Activated CD4-positive, alpha-beta memory T cell treated with anti-CD3 and anti-CD28 coated beads, Interleukin-2, amount 10 ng/mL, durations not matched to agents 7 days and 5 days (primary cell): ENCODE data around the gene COPS4. TPM values are rescaled to one million over a fixed set of nuclear protein-coding genes. Genes with fewer than 3 reads are reported as not detected.
"Not testable (repeated sequence)": the region's sequence is repeated elsewhere in the genome, so short reads cannot be mapped to it uniquely, and the experiment has no call there.

Source experiments
- CTCF ChIA-PET: fragments of 350-600 bp; sonication (Branson Sonifier 250); formaldehyde crosslinking; loops from one replicate; lab custom pipeline; 2021; ENCODE audit warnings: antibody characterized with exemption, inconsistent platforms; lab: Charles Lee
- POLR2A ChIA-PET: fragments of 350-600 bp; sonication (Branson Sonifier 250); formaldehyde crosslinking; loops from one replicate; lab custom pipeline; 2021; ENCODE audit warnings: antibody characterized with exemption; lab: Charles Lee
- DNase-seq: peaks from one replicate; pipeline ENCODE4 v3.0.0-alpha.2; 2020
- H3K27ac Mint-ChIP-seq: one replicate; pipeline ENCODE4 v1.8.0; 2021; ENCODE audit warnings: mild to moderate bottlenecking, mixed read lengths
- H3K27me3 Mint-ChIP-seq: one replicate; pipeline ENCODE4 v1.8.0; 2021; ENCODE audit warnings: mixed read lengths
- H3K36me3 Mint-ChIP-seq: one replicate; pipeline ENCODE4 v1.8.0; 2021; ENCODE audit warnings: low read depth, mixed read lengths
- H3K4me1 Mint-ChIP-seq: one replicate; pipeline ENCODE4 v1.8.0; 2021; ENCODE audit warnings: mixed read lengths
- H3K4me3 Mint-ChIP-seq: one replicate; pipeline ENCODE4 v1.8.0; 2021; ENCODE audit warnings: mild to moderate bottlenecking, mixed read lengths
- H3K9me3 Mint-ChIP-seq: one replicate; pipeline ENCODE4 v1.8.0; 2021; ENCODE audit warnings: mixed read lengths
- total RNA-seq, 2 experiments: library from RNA; stranded (reverse); gene quantifications; one replicate each; pipeline ENCODE4 v1.2.3, GENCODE V29; 2021

COPS4 gene
- total RNA-seq, 2 experiments from 2014 or later: 30.9 to 32.8 TPM

- H3K36me3 Mint-ChIP-seq: peaks cover 70% of the 10 kb centered on the region
- no peak overlapping the region for H3K27ac Mint-ChIP-seq
- ChIA-PET POLR2A (no interaction called here), CTCF (interaction anchor here (1.8 kb wide), 1 partner anchor 10 kb away, joined by 4 read pairs; no protein-coding TSS in a partner anchor)
- no peak overlapping the region for H3K4me3 Mint-ChIP-seq
- no peaks in the 10 kb centered on the region for H3K9me3 Mint-ChIP-seq
- H3K27me3 Mint-ChIP-seq: peaks cover 3% of the 10 kb centered on the region
- no peak for DNase-seq
- peaks cover 26% of the 10 kb centered on the region for H3K4me1 Mint-ChIP-seq
Observed at GRCh38 chr4:83104991-83105390, 70.0 kb downstream of the COPS4 start.

GRCh38 chr4:83107631-83108030 is 72.6 kb downstream of the COPS4 start:
- CTCF ChIA-PET: interaction anchor here (0.6 to 0.7 kb wide), 2 partner anchors 40 to 163 kb away, joined by 3 to 4 read pairs; no protein-coding TSS in a partner anchor
- no peaks in the 10 kb centered on the region for H3K9me3 Mint-ChIP-seq
- H3K27ac Mint-ChIP-seq: no peak overlapping the region
- no peak for DNase-seq
- peaks cover 38% of the 10 kb centered on the region for H3K4me1 Mint-ChIP-seq
- POLR2A ChIA-PET: no interaction called here
- H3K27me3 Mint-ChIP-seq: peaks cover 3% of the 10 kb centered on the region
- H3K36me3 Mint-ChIP-seq: peaks cover 64% of the 10 kb centered on the region
- H3K4me3 Mint-ChIP-seq: no peak overlapping the region

GRCh38 chr4:83108101-83108861 is 73.3 kb downstream of the COPS4 start:
- H3K27ac Mint-ChIP-seq: peak overlapping the region; percentile 74
- H3K36me3 Mint-ChIP-seq: peaks cover 67% of the 10 kb centered on the region
- DNase-seq: no peak
- peaks cover 3% of the 10 kb centered on the region for H3K27me3 Mint-ChIP-seq
- no peaks in the 10 kb centered on the region for H3K9me3 Mint-ChIP-seq
- POLR2A ChIA-PET: interaction anchor here (2.6 to 7.4 kb wide), 4 partner anchors 11 to 109 kb away, joined by 15 to 123 read pairs (median 48); no protein-coding TSS in a partner anchor
- CTCF ChIA-PET: interaction anchor here (0.8 to 3.2 kb wide), 6 partner anchors 17 to 175 kb away, joined by 3 to 44 read pairs (median 18); no protein-coding TSS in a partner anchor
- peaks cover 45% of the 10 kb centered on the region for H3K4me1 Mint-ChIP-seq
- peak overlapping the region; percentile 84 for H3K4me3 Mint-ChIP-seq

GRCh38 chr4:83109480-83110222 is 74.7 kb downstream of the COPS4 start:
- ChIA-PET CTCF (interaction anchor here (0.7 to 3.2 kb wide), 34 partner anchors 9 to 218 kb away, joined by 3 to 44 read pairs (median 4); partner anchors contain the start of genes COPS4 and COQ2), POLR2A (interaction anchor here (0.9 to 7.4 kb wide), 16 partner anchors 13 to 346 kb away, joined by 3 to 123 read pairs (median 7); partner anchors contain the start of genes COPS4, COQ2, HELQ and LIN54)
- H3K27me3 Mint-ChIP-seq: peaks cover 3% of the 10 kb centered on the region
- peak; percentile 41 for DNase-seq
- H3K36me3 Mint-ChIP-seq: peaks cover 62% of the 10 kb centered on the region
- no peaks in the 10 kb centered on the region for H3K9me3 Mint-ChIP-seq
- peak overlapping the region; percentile 84 for H3K4me3 Mint-ChIP-seq
- peaks cover 53% of the 10 kb centered on the region for H3K4me1 Mint-ChIP-seq
- peak overlapping the region; percentile 89 for H3K27ac Mint-ChIP-seq

- ChIA-PET CTCF (interaction anchor here (0.7 to 3.2 kb wide), 33 partner anchors 8 to 219 kb away, joined by 3 to 44 read pairs (median 4); partner anchors contain the start of genes COPS4 and COQ2), POLR2A (interaction anchor here (0.9 to 7.4 kb wide), 17 partner anchors 10 to 345 kb away, joined by 3 to 123 read pairs (median 6); partner anchors contain the start of genes COPS4, COQ2, HELQ and LIN54)
- Mint-ChIP-seq H3K36me3 (peaks cover 54% of the 10 kb centered on the region), H3K4me1 (peaks cover 57% of the 10 kb centered on the region), H3K27ac (peak overlapping the region; percentile 89), H3K9me3 (no peaks in the 10 kb centered on the region), H3K4me3 (peak overlapping the region; percentile 84), H3K27me3 (peaks cover 3% of the 10 kb centered on the region)
- peak; percentile 91 for DNase-seq
Observed at GRCh38 chr4:83110223-83110945, 75.4 kb downstream of the COPS4 start.

- CTCF ChIA-PET: interaction anchor here (0.9 to 3.7 kb wide), 27 partner anchors 10 to 219 kb away, joined by 3 to 44 read pairs (median 7); partner anchors contain the start of genes COPS4 and COQ2
- POLR2A ChIA-PET: interaction anchor here (0.9 to 7.4 kb wide), 15 partner anchors 9 to 344 kb away, joined by 3 to 123 read pairs (median 8); partner anchors contain the start of genes COPS4, COQ2, HELQ and LIN54
Observed at GRCh38 chr4:83110970-83111750, 76.2 kb downstream of the COPS4 start.

GRCh38 chr4:83111751-83112141 is 76.8 kb downstream of the COPS4 start:
- H3K4me3 Mint-ChIP-seq: peak overlapping the region; percentile 69
- CTCF ChIA-PET: interaction anchor here (0.9 to 4.7 kb wide), 10 partner anchors 11 to 682 kb away, joined by 3 to 24 read pairs (median 18); no protein-coding TSS in a partner anchor
- DNase-seq, H3K9me3 Mint-ChIP-seq, H3K27me3 Mint-ChIP-seq: not testable (repeated sequence)
- peak overlapping the region; percentile 77 for H3K27ac Mint-ChIP-seq
- POLR2A ChIA-PET: interaction anchor here (0.9 to 7.4 kb wide), 11 partner anchors 8 to 173 kb away, joined by 3 to 123 read pairs (median 7); partner anchors contain the start of genes COPS4 and COQ2
- peaks cover 46% of the 10 kb centered on the region for H3K36me3 Mint-ChIP-seq
- H3K4me1 Mint-ChIP-seq: peaks cover 60% of the 10 kb centered on the region

More at GRCh38 chr4:83110970-83111750, 76.2 kb downstream of the COPS4 start:
- H3K36me3 Mint-ChIP-seq: peaks cover 51% of the 10 kb centered on the region
- peaks cover 3% of the 10 kb centered on the region for H3K27me3 Mint-ChIP-seq
- peak overlapping the region; percentile 84 for H3K4me3 Mint-ChIP-seq
- DNase-seq: no peak
- H3K4me1 Mint-ChIP-seq: peaks cover 60% of the 10 kb centered on the region
- peak overlapping the region; percentile 89 for H3K27ac Mint-ChIP-seq
- H3K9me3 Mint-ChIP-seq: no peaks in the 10 kb centered on the region

GRCh38 chr4:83112231-83112630 is 77.2 kb downstream of the COPS4 start:
- CTCF ChIA-PET: interaction anchor here (0.9 to 4.7 kb wide), 13 partner anchors 11 to 683 kb away, joined by 3 to 21 read pairs (median 12); partner anchors contain the start of gene COQ2
- Mint-ChIP-seq H3K4me3 (peak overlapping the region; percentile 83), H3K27me3 (peaks cover 3% of the 10 kb centered on the region), H3K9me3 (no peaks in the 10 kb centered on the region), H3K4me1 (peaks cover 60% of the 10 kb centered on the region), H3K27ac (peak overlapping the region; percentile 81), H3K36me3 (peaks cover 43% of the 10 kb centered on the region)
- DNase-seq: no peak
- POLR2A ChIA-PET: interaction anchor here (0.8 to 7.4 kb wide), 14 partner anchors 10 to 172 kb away, joined by 3 to 123 read pairs (median 8); partner anchors contain the start of genes COPS4 and COQ2

GRCh38 chr4:83112678-83113428 is 77.9 kb downstream of the COPS4 start:
- H3K4me1 Mint-ChIP-seq: peaks cover 58% of the 10 kb centered on the region
- peaks cover 43% of the 10 kb centered on the region for H3K36me3 Mint-ChIP-seq
- H3K9me3 Mint-ChIP-seq: no peaks in the 10 kb centered on the region
- H3K27me3 Mint-ChIP-seq: peaks cover 3% of the 10 kb centered on the region
- peak overlapping the region; percentile 81 for H3K27ac Mint-ChIP-seq
- H3K4me3 Mint-ChIP-seq: peak overlapping the region; percentile 83
- POLR2A ChIA-PET: interaction anchor here (0.8 to 7.4 kb wide), 13 partner anchors 9 to 172 kb away, joined by 3 to 123 read pairs (median 7); partner anchors contain the start of genes COPS4 and COQ2
- peak; percentile 42 for DNase-seq
- CTCF ChIA-PET: interaction anchor here (0.7 to 4.7 kb wide), 14 partner anchors 12 to 684 kb away, joined by 3 to 21 read pairs (median 6); partner anchors contain the start of gene COQ2

- Mint-ChIP-seq H3K4me1 (peaks cover 54% of the 10 kb centered on the region), H3K27me3 (peaks cover 3% of the 10 kb centered on the region), H3K4me3 (peak overlapping the region; percentile 83), H3K9me3 (no peaks in the 10 kb centered on the region), H3K36me3 (peaks cover 39% of the 10 kb centered on the region), H3K27ac (peak overlapping the region; percentile 81)
- DNase-seq: peak; percentile 39
- ChIA-PET CTCF (interaction anchor here (0.7 to 4.7 kb wide), 14 partner anchors 11 to 171 kb away, joined by 3 to 21 read pairs (median 6); partner anchors contain the start of gene COQ2), POLR2A (interaction anchor here (0.8 to 7.4 kb wide), 11 partner anchors 12 to 139 kb away, joined by 3 to 123 read pairs (median 8); partner anchors contain the start of gene COPS4)
Observed at GRCh38 chr4:83113429-83113786, 78.4 kb downstream of the COPS4 start.
